K562 (cell line): ENCODE results near the gene CYB5R3. TPM values are rescaled to one million over a fixed set of nuclear protein-coding genes. Genes with fewer than 3 reads are reported as not detected.

Experiments used
- ATAC-seq: fragments of 200-7000 bp; cut with Tn5 transposase; 3 replicates; pipeline ENCODE4 v1.9.1; 2020; ENCODE audit warnings: moderate library complexity
- BruUV-seq: library from RNA; stranded (reverse); fragments of 400-500 nt; replicated peaks from 2 replicates; lab custom pipeline; 2021; lab: Mats Ljungman, UMichigan
- CTCF ChIA-PET: fragments of 300-600 bp; formaldehyde crosslinking; extraction: SDS; loops from one replicate; lab custom pipeline; 2021; ENCODE audit warnings: low intra/inter-chr PET ratio; lab: Yijun Ruan, JAX
- POLR2A ChIA-PET: fragments of 300-600, 350-650 bp; sonication (Branson Sonifier 250); formaldehyde crosslinking; extraction: SDS; loops from one replicate; lab custom pipeline; 2021; ENCODE audit warnings: antibody characterized with exemption, inconsistent platforms; lab: Yijun Ruan, JAX
- DNase-seq, 4 experiments: peaks; one replicate each; pipeline versions ENCODE4 v3.0.0 to v3.0.0-alpha.2; 2011 to 2018; ENCODE audit warnings: low spot score in 3 of 4, mixed read lengths in 3 of 4; ENCODE audit errors: extremely low read depth in 1 of 4
- FAIRE-seq: peaks from 2 replicates; lab custom pipeline; 2011; peaks lifted over from hg19 to GRCh38; lab: Jason Lieb, UNC
- H2AFZ ChIP-seq: 2 replicates; pipeline ENCODE4 v1.6.0; 2011; ENCODE audit warnings: low read depth, low read length, control low read depth, inconsistent platforms
- H3K27ac ChIP-seq: fragments of 200-600 bp; 3 replicates; pipeline ENCODE4 v1.8.0; 2011; ENCODE audit warnings: low read depth, mild to moderate bottlenecking, control low read depth, inconsistent platforms, low read length, moderate library complexity, mixed read lengths; ENCODE audit errors: extremely low read depth
- H3K27me3 ChIP-seq, 2 experiments: fragments of 300-600 bp in 1 of 2; 2 replicates in 1 of 2; 3 replicates in 1 of 2; pipeline versions ENCODE4 v1.6.0 to v1.8.0; 2011; ENCODE audit warnings: inconsistent platforms in 2 of 2, low read length in 2 of 2, mild to moderate bottlenecking in 1 of 2, mixed read lengths in 1 of 2, moderate library complexity in 1 of 2; ENCODE audit not compliant: control insufficient read depth in 2 of 2, insufficient read depth in 2 of 2
- H3K36me3 ChIP-seq: fragments of 300-600 bp; 3 replicates; pipeline ENCODE4 v1.8.0; 2011; ENCODE audit warnings: mild to moderate bottlenecking, low read length, inconsistent platforms; ENCODE audit not compliant: control insufficient read depth, insufficient read depth
- H3K4me1 ChIP-seq, 2 experiments: fragments of 200-600 bp in 1 of 2; replicated peaks in 1 of 2; 2 replicates in 1 of 2; 3 replicates in 1 of 2; pipeline versions ENCODE4 v1.5.1 to v1.8.0; 2011; ENCODE audit warnings: inconsistent platforms in 2 of 2, low read length in 2 of 2, mild to moderate bottlenecking in 1 of 2, mixed read lengths in 1 of 2, moderate library complexity in 1 of 2; ENCODE audit not compliant: control insufficient read depth in 2 of 2, insufficient read depth in 2 of 2
- H3K4me2 ChIP-seq: 2 replicates; pipeline ENCODE4 v1.6.1; 2011; ENCODE audit warnings: low read length, control low read depth, inconsistent platforms, mixed read lengths; ENCODE audit not compliant: insufficient read depth
- H3K4me3 ChIP-seq: fragments of 200-600 bp; sonication (generic), shearing (Covaris generic); 2 replicates; pipeline ENCODE4 v1.5.1; 2016; ENCODE audit warnings: control low read depth, inconsistent platforms
- H3K79me2 ChIP-seq: fragments of 200-600 bp; 3 replicates; pipeline ENCODE4 v1.8.0; 2011; ENCODE audit warnings: low read length, inconsistent platforms; ENCODE audit not compliant: control insufficient read depth, insufficient read depth
- H3K9ac ChIP-seq, 2 experiments: 2 replicates each; pipeline versions ENCODE4 v1.6.0 to v1.6.1; 2011; ENCODE audit warnings: low read depth in 2 of 2, low read length in 2 of 2, control low read depth in 1 of 2, inconsistent platforms in 1 of 2, mild to moderate bottlenecking in 1 of 2, mixed read lengths in 1 of 2; ENCODE audit not compliant: insufficient read depth in 1 of 2
- H3K9me1 ChIP-seq: one replicate; pipeline ENCODE4 v1.6.0; 2011; ENCODE audit warnings: inconsistent platforms, mild to moderate bottlenecking, low read length, moderate library complexity; ENCODE audit not compliant: control insufficient read depth, insufficient read depth
- H3K9me3 ChIP-seq: replicated peaks from 2 replicates; pipeline ENCODE4 v1.5.1; 2011; ENCODE audit warnings: low read depth, low read length, inconsistent platforms; ENCODE audit not compliant: control insufficient read depth, insufficient read depth
- H4K20me1 ChIP-seq: replicated peaks from 2 replicates; pipeline ENCODE4 v1.6.1; 2011; ENCODE audit warnings: low read length, inconsistent platforms, mixed read lengths; ENCODE audit not compliant: control insufficient read depth, insufficient read depth
- CAMTA2 ChIP-seq: fragments of 250-450 bp; sonication (Bioruptor Pico); conservative IDR thresholded peaks from 2 replicates; pipeline ENCODE4 v1.5.1; 2022
- EWSR1 ChIP-seq: fragments of 450-650 bp; IDR thresholded peaks from 2 replicates; pipeline ENCODE4 v1.6.1; 2018; ENCODE audit warnings: borderline replicate concordance, mild to moderate bottlenecking, low read depth, moderate library complexity; ENCODE audit not compliant: partially characterized antibody
- GABPA ChIP-seq: fragments of 200-800 bp; sonication (Bioruptor generic); conservative IDR thresholded peaks from 2 replicates; pipeline ENCODE4 v1.6.1; 2016; ENCODE audit warnings: low read depth, missing genetic modification characterization, missing compliant biosample characterization
- GATAD2B ChIP-seq: fragments of 450-650 bp; IDR thresholded peaks from 2 replicates; pipeline ENCODE4 v1.6.1; 2017; ENCODE audit warnings: mild to moderate bottlenecking, borderline replicate concordance
- GTF2A2 ChIP-seq: IDR thresholded peaks from 2 replicates; pipeline ENCODE4 v1.6.1; 2016; ENCODE audit warnings: mild to moderate bottlenecking, missing genetic modification characterization, missing compliant biosample characterization
- GTF2F1 ChIP-seq: IDR thresholded peaks from 2 replicates; pipeline ENCODE4 v1.6.1; 2011; ENCODE audit warnings: low read depth, low read length, improper control_type of control experiment
- ILF3 ChIP-seq: fragments of 450-650 bp; IDR thresholded peaks from 2 replicates; pipeline ENCODE4 v1.6.1; 2018; ENCODE audit warnings: antibody characterized with exemption, mild to moderate bottlenecking, moderate library complexity, borderline replicate concordance
- JUN ChIP-seq, 2 experiments: sonication (generic) in 1 of 2; formaldehyde crosslinking in 1 of 2; IDR thresholded peaks; 2 replicates each; pipeline versions ENCODE4 v1.6.1 to v1.8.0; 2012 to 2022; ENCODE audit warnings: borderline replicate concordance in 2 of 2, mild to moderate bottlenecking in 2 of 2, improper control_type of control experiment in 1 of 2, low read depth in 1 of 2, low read length in 1 of 2, missing genetic modification reagents in 1 of 2
- MBD2 ChIP-seq: sonication (generic); IDR thresholded peaks from 2 replicates; pipeline ENCODE4 v1.6.1; 2016; ENCODE audit warnings: low read depth, borderline replicate concordance
- PHF20 ChIP-seq: fragments of 450-650 bp; IDR thresholded peaks from 2 replicates; pipeline ENCODE4 v1.6.1; 2018; ENCODE audit not compliant: partially characterized antibody
- POU5F1 ChIP-seq: fragments of 150-350 bp; IDR thresholded peaks from 2 replicates; pipeline ENCODE4 v1.6.1; 2014; ENCODE audit warnings: borderline replicate concordance, low read length, low read depth, mild to moderate bottlenecking; ENCODE audit not compliant: partially characterized antibody
- SMAD3 ChIP-seq: fragments of 450-650 bp; formaldehyde crosslinking; conservative IDR thresholded peaks from 2 replicates; pipeline ENCODE4 v1.4.0; 2020; ENCODE audit warnings: mild to moderate bottlenecking
- ZNF311 ChIP-seq: fragments of 250-450 bp; sonication (Bioruptor Pico); IDR thresholded peaks from 2 replicates; pipeline ENCODE4 v1.4.0; 2020; ENCODE audit warnings: mild to moderate bottlenecking, moderate library complexity
- ZNF384 ChIP-seq: IDR thresholded peaks from 2 replicates; pipeline ENCODE4 v1.6.1; 2012; ENCODE audit warnings: low read depth, low read length, improper control_type of control experiment
- WGBS: fragments of 100-300 bp; shearing (Covaris generic); methylation state at CpG from one replicate; pipeline ENCODE4 v1.1.6; 2016; ENCODE audit warnings: low coverage, mixed read lengths; ENCODE audit not compliant: insufficient coverage; ENCODE audit errors: missing lambda C conversion rate; 5-methylcytosine and 5-hydroxymethylcytosine counted together
- in situ Hi-C: fragments of 300-500 bp; cut with MboI; formaldehyde crosslinking; loops from 4 replicates; pipeline ENCODE4 v1.15.0; 2018; ENCODE audit warnings: inconsistent platforms, mixed read lengths
- intact Hi-C: fragments of 100-400 bp; cut with micrococcal nuclease; formaldehyde crosslinking; loops from 2 replicates; pipeline ENCODE4 v1.14.2; 2022
- polyA plus RNA-seq, 8 experiments: library from polyadenylated mRNA; depleted of rRNA in 4 of 8; stranded (reverse) in 5 of 8; unstranded in 3 of 8; fragments of >200 nt; fragmentation: Nextera tagmentation in 2 of 8; fragmentation: Illumina TruSeq in 1 of 8; extraction: Ambion mirVana in 2 of 8; extraction: Trizol in 1 of 8; gene quantifications; 2 replicates each; pipeline versions ENCODE4 v1.2.1 to v1.2.3, GENCODE V29; 2011 to 2014; ENCODE audit warnings: inconsistent platforms in 1 of 8, missing spikeins in 1 of 8
- total RNA-seq, 7 experiments: library from RNA; depleted of rRNA in 6 of 7; stranded (reverse); fragments of >200 nt in 6 of 7; fragmentation: Illumina TruSeq in 2 of 7; extraction: Trizol in 2 of 7; gene quantifications; 2 replicates each; pipeline versions ENCODE4 v1.2.1 to v1.2.3, GENCODE V29; 2011 to 2021; ENCODE audit warnings: low replicate concordance in 1 of 7
- TF ChIP-seq, protein P1 (sequence below), 2 experiments: fragments of 450-650 bp in 1 of 2; sonication (generic) in 1 of 2; formaldehyde crosslinking in 1 of 2; IDR thresholded peaks in 1 of 2; conservative IDR thresholded peaks in 1 of 2; 2 replicates each; pipeline versions ENCODE4 v1.6.1 to v1.8.1; 2016 to 2023; ENCODE audit warnings: mild to moderate bottlenecking in 2 of 2, moderate library complexity in 2 of 2, inconsistent platforms in 1 of 2, missing genetic modification reagents in 1 of 2
- TF ChIP-seq, protein P2 (sequence below), 2 experiments: IDR thresholded peaks; 2 replicates each; pipeline ENCODE4 v1.6.1; 2011; ENCODE audit warnings: borderline replicate concordance in 1 of 2, control low read depth in 1 of 2, low read depth in 1 of 2, low read length in 1 of 2, mild to moderate bottlenecking in 1 of 2, mixed read lengths in 1 of 2, moderate library complexity in 1 of 2; ENCODE audit not compliant: insufficient read depth in 1 of 2, insufficient read length in 1 of 2, poor library complexity in 1 of 2, severe bottlenecking in 1 of 2; ENCODE audit errors: extremely low read depth in 1 of 2
- TF ChIP-seq, protein P3 (sequence below): sonication (generic); formaldehyde crosslinking; IDR thresholded peaks from 2 replicates; pipeline ENCODE4 v1.5.0; 2020; ENCODE audit warnings: missing genetic modification reagents

CYB5R3 gene
- total and polyA plus RNA-seq, 9 of the 15 experiments (the other 6 are each of a cell fraction or from before 2014, with no cell fraction given) = 1.4 to 66.8 (median 23.4) TPM

DNA sequence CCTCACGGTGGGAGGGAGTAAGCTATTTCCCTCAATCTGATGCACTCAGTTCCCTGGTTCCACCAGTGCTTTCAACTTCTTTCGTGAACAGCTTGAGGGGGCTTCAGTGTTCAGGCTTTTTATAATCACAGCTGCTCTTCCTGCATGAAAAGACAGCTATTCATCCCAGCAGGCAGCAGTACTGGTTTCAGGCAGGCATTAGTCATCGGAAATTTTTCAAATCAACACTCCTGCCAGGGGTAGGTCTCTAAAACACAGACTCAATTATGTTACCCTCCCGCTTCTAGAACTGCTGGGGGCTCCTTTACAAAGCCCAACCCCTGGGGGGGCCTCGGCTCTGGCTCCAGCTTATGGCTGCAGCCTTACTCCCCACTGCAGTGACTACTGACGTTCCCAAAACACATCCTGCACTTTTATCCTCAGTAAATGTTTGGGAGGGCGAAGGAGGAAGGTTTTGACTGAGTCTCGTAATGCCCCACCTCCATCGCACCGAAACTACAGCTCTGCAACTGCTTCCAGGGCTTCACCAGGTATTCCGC, 40.3 kb downstream of the CYB5R3 start (continued):
- TF ChIP-seq CAMTA2 (CRISPR knock-in tag) (no peak), GTF2F1 (no peak), EWSR1 (no peak), GTF2A2 (no peak), POU5F1 (no peak), ZNF311 (no peak)
- TF ChIP-seq, protein P1, sequence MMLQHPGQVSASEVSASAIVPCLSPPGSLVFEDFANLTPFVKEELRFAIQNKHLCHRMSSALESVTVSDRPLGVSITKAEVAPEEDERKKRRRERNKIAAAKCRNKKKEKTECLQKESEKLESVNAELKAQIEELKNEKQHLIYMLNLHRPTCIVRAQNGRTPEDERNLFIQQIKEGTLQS (IDR thresholded peaks at IDR 0.05) = no peak
- TF ChIP-seq, protein P1 (CRISPR knock-in tag; conservative IDR thresholded peaks at IDR 0.05) = no peak
- TF ChIP-seq, all 486 proteins: peak for 0

DNA sequence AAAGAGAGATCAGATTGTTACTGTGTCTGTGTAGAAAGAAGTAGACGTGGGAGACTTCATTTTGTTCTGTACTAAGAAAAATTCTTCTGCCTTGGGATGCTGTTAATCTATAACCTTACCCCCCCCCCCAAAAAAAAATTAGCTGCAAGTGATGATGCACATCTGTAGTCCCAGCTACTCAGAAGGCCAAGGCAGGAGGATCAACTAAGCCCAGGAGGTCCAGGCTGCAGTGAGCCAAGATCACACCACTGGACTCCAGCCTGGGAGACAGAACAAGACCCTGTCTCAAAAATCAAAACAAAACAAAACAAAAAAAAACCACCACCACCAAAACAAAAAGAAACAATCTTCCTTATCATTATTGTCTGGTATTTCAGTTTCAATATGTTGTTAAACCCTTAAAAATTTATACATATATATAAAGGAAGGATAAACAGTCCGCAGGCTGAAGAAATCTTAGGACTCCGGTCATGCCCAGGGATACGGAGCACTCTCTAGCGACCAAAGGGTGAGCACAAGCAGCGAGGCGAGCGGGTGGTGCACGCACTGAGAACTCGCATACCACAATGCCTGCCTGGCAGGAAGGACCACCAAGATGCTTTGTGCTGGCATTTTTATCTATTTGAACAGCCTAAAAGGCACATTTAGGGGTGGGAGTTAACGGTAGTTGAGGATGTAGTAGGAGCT, 40.9 kb downstream of the CYB5R3 start:
- Histone ChIP-seq H3K27ac (no peak overlapping the region), H3K4me1 (peaks cover 7 to 10% of the 10 kb centered on the region in 2 experiments; a peak in 3 of 5 replicates), H3K27me3 (no peaks in the 10 kb centered on the region), H3K9ac (no peak overlapping the region), H4K20me1 (0 out of 2 replicates have a peak, but pooled peaks cover 16% of the 10 kb centered on the region), H3K36me3 (peaks cover 70% of the 10 kb centered on the region; the same call in 2 of the 3 replicates), H3K4me3 (no peak overlapping the region), H3K4me2 (no peak overlapping the region), H3K79me2 (peaks cover 89% of the 10 kb centered on the region), H2AFZ (no peak overlapping the region), H3K9me3 (no peaks in the 10 kb centered on the region), H3K9me1 (no peaks in the 10 kb centered on the region)
- DNase-seq (no peak), ATAC-seq (no peak), FAIRE-seq (no peak)
- no TSS peak for BruUV-seq
- CTCF ChIA-PET = no interaction called here
- POLR2A ChIA-PET = interaction anchor here (0.6 to 0.7 kb wide), 2 partner anchors 25 to 565 kb away, joined by 3 read pairs; no protein-coding TSS in a partner anchor
- intact Hi-C loops (no loop called here), in situ Hi-C loops (no loop called here)
- WGBS = 90% methylated on average over 11 of the region's 11 CpGs
- no peak for TF ChIP-seq JUN (IDR thresholded peaks at IDR 0.05; ENCODE audit: borderline replicate concordance, low read depth, low read length)
- no peak for TF ChIP-seq JUN (CRISPR knock-in tag; IDR thresholded peaks at IDR 0.05; ENCODE audit: borderline replicate concordance)
- TF ChIP-seq PHF20 = no peak
- TF ChIP-seq GABPA (tag) = no peak
- no peak for TF ChIP-seq SMAD3 (CRISPR knock-in tag)
- no peak for TF ChIP-seq GATAD2B
- no peak for TF ChIP-seq MBD2
- TF ChIP-seq, protein P2, sequence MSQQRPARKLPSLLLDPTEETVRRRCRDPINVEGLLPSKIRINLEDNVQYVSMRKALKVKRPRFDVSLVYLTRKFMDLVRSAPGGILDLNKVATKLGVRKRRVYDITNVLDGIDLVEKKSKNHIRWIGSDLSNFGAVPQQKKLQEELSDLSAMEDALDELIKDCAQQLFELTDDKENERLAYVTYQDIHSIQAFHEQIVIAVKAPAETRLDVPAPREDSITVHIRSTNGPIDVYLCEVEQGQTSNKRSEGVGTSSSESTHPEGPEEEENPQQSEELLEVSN (IDR thresholded peaks at IDR 0.05; ENCODE audit: borderline replicate concordance in 1 of 2, extremely low read depth in 1 of 2, insufficient read depth in 1 of 2, insufficient read length in 1 of 2, low read depth in 1 of 2, low read length in 1 of 2, poor library complexity in 1 of 2, severe bottlenecking in 1 of 2) = no peak
- TF ChIP-seq, protein P3, sequence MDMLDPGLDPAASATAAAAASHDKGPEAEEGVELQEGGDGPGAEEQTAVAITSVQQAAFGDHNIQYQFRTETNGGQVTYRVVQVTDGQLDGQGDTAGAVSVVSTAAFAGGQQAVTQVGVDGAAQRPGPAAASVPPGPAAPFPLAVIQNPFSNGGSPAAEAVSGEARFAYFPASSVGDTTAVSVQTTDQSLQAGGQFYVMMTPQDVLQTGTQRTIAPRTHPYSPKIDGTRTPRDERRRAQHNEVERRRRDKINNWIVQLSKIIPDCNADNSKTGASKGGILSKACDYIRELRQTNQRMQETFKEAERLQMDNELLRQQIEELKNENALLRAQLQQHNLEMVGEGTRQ (CRISPR knock-in tag) = no peak
- TF ChIP-seq ZNF384 = no peak
- no peak for TF ChIP-seq ILF3
